HG03045 (cell line): ENCODE results near the gene PRTG.
"Not testable (repeated sequence)": the region's sequence is repeated elsewhere in the genome, so short reads cannot be mapped to it uniquely, and the experiment has no call there.

Source experiments
- ATAC-seq: cut with Tn5 transposase; IDR thresholded peaks from one replicate; pipeline ENCODE4 v1.9.1; 2021; ENCODE audit warnings: mild to moderate bottlenecking, moderate library complexity; ENCODE audit not compliant: unreplicated experiment

PRTG gene

DNA sequence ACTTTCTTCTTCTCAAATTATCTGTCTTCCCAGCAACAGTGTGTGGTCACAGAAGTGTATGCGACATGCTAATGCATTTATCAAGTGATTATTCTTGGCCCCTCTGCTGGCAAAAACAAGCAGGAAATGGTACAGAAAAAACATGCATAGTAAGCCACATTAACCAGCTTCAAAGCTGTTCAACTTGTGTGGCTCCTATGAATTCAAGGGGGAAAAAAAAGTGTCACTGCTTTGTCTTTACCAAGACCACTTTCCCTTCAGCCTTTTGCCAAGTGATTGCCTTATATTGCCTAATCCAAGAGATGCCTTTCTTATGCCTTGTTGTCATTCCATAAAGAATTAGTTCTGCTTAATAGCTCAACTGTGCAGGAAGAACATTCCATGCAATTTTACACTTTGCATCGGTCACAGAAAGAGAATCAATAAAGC lies 39.1 kb downstream of the PRTG start:
- no peak for ATAC-seq

- no peak for ATAC-seq
These were observed 42.1 kb downstream of the PRTG start for GRCh38 chr15:55700876-55701275.

DNA sequence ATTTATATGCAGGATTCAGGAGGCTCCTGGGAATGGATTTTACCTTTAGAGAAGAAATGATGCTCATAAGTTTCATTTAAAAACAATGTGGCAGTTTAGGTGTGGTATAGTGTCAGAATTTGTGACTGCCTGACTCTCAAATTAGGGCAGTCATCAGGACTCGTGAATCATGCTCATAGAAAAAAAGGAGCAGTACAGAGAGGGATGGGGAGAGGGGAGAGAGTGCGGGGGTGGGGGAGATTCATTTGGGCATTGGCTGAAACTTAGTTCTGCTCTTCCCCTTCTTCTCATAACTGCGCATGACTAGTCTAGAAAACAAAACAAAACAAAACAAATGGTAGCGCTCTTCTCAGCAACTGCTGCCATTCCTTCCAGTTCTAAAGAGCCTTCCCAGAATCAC lies 44.3 kb downstream of the PRTG start:
- ATAC-seq: no peak

DNA sequence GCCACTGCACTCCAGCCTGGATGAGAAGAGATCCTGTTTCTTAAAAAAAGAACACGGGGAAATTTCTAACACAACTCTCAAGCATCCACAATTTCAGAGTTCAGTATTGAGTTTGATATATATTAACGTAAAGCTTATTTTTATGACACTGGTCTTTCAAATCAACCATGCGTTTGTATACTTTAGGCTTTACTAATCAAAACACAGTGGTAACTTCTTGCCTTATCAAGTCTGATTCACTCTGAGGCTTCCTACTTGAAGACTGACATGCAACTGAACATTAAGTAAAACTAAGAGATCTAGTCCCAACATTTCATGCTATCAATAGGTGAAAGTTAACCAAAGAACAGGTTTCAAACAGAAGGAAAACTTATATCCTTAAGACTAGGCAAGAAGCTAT lies 46.7 kb downstream of the PRTG start:
- no peak for ATAC-seq

DNA sequence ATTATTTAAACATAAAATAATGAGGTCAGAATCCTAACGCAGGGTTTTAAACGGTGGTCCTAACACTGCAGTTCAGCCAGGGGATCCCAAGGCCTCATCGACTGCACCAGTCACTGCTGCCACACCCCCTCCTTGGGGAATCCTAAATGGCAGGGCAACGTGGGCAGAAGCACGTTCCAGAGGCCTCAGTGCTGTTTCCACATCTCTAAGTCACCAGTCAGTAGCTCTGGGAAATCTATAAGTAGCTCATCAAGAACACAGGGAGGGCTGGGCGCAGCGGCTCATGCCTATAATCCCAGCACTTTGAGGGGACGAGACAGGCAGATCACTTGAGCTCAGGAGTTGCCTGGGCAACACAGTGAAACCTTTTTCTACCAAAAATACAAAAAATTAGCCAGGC lies 47.5 kb downstream of the PRTG start:
- ATAC-seq: no peak

DNA sequence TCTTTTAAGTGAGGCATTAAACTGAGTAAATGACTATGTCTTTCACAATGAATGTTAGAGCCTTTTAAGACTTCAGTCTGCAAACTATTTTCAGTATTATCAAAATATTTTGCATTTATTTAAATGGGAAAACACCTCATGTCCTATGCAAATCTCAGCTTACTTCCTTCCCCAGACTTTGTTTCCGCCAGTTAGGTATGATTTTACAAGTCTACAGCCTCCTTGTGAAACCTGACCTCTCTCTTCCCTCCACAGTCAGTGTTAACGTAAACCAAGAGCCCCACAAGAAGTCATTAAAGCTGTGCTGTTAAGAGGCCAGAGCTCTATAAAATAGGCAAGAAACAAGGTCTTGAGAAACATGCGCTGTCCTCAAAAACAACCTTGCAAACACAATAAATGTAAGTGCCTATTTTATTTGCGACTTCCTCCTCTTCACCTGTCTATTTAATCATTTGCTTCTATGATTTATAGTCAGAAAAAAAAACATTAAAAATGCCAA lies 48.3 kb downstream of the PRTG start:
- ATAC-seq: peak; percentile 77

DNA sequence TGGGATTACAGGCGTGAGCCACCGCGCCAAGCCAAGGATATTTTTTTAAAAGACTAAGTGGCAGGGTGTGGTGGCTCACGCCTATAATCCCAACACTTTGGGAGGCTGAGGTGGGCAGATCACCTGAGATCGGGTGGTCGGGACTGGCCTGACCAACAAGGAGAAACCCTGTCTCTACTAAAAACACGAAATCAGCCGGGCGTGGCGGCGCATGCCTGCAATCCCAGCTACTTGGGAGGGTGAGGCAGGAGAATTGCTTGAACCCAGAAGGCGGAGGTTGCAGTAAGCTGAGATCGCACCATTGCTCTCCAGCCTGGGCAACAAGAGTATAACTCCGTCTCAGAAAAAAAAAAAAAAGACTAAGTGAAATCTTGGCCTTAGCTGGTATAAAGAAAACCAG lies 49.8 kb downstream of the PRTG start:
- not testable (repeated sequence) for ATAC-seq

DNA sequence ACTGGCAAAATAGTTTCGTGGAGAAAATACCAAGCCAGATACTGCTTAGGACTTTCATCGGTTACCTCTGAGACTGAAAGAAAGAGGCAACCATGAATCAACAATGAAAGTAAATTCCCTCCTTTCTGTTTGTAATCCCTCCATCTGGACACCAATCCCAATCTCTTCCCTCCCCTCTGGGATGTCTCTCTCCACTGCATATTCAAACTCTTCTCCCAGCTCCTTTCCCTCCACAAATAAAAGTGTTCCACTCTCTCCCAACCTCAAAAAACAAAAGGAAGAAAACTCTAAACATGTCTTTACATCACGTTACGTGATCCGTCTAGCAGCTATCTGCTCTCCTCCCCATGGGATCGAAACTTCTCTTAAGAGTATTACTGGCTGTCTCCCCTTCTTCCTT lies 55.2 kb downstream of the PRTG start:
- ATAC-seq: no peak

- peak; percentile 84 for ATAC-seq
These were observed 57.7 kb downstream of the PRTG start for GRCh38 chr15:55685286-55685685.

DNA sequence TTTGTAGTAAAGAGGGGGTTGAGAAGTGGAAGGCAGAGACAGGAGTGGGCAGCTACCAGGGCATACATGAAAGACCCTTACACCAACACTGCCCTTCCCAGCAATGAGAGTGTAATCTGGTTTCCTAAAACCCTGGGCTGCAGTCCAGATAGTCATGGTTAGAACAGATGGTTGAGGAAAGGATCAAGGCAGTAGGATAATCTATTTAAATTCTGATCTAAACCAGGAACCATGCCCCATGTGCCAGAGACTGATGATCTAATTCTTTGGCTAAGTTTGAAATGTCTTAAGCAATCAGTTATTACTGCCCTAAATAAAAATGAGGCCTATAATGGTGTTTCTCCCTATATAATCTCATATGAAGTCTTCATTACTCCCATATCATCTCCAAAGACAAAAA lies 59.6 kb downstream of the PRTG start:
- ATAC-seq: no peak

DNA sequence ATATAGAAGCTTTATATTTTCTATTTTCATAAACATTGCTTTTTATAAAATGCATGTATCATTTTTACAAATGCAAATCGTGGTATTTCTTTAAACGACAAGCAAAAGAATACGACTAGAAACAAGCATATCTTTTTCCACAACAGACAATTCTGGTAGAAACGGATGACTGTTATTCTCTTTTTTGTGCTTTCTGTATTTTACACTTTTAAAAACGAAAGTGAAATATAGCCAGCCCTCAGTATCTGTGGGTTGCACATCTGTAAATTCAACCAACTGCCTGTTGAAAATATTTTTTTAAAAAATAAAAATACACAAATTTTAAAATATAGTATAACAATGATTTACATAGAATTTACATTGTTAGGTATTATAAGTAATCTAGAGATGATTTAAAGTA lies 61.3 kb downstream of the PRTG start:
- no peak for ATAC-seq

DNA sequence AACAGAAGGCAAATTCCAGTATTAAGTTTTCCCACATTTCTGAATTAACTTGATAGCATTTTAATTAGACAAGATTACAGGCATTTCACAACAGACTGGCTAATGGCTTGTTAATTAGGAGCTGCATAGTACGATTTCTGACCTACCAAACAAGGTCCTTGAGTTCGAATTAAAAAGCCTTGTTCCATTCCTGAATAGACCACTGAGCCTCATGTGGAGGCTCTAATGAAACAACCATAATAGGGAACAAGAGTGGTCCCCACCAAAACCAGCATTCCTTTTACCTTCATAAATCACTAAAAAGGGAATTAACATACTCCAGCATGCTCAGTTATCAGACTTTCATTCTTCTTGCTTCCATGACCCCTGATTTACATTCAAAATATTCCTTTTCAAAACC lies 66.4 kb downstream of the PRTG start:
- ATAC-seq: no peak

DNA sequence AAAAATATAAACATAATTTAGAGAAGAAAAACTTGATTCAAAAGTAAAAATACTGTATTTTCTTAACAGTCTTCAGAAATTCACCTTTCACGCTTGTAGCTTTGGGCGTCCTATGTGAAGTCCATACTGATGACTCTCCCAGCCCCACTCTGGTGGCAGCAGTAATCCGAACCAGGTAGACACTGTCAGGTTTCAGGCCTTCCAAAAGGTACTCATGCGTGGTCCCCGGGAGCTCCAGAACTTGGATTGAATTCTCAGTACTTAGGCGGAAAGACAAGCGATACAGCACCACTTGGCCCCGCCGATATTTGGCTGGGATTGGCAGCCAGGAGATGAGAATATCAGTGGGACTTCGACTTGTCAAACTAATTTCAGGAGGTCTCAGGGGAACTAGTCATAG lies 69.7 kb downstream of the PRTG start:
- ATAC-seq: no peak

- ATAC-seq: no peak
These were observed 73.7 kb downstream of the PRTG start for GRCh38 chr15:55669270-55669669.

GRCh38 chr15:55665605-55666227 lies 77.2 kb downstream of the PRTG start:
- ATAC-seq: no peak

GRCh38 chr15:55661428-55661827 lies 81.5 kb downstream of the PRTG start:
- ATAC-seq: no peak

DNA sequence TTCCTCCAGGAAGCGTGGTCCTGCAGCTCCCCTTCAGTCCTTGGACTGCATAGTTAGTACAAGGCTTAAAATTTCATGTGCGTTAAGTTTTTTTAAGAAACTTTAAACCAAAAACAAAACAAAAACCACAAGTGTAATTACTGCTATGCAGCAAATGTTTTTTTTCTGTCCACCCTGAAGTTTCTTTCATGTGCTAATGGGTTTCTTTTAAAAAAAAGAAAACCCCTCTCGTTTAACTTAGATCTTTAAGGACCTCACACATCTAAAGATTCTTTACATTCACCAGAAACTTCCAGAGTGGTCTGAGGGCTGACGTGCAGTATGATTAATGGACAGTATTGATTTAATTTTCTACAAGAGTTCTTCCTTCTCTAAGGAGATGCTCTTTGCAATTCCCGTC lies 82.8 kb downstream of the PRTG start:
- no peak for ATAC-seq

GRCh38 chr15:55659481-55659880 lies 83.5 kb downstream of the PRTG start:
- ATAC-seq: no peak

DNA sequence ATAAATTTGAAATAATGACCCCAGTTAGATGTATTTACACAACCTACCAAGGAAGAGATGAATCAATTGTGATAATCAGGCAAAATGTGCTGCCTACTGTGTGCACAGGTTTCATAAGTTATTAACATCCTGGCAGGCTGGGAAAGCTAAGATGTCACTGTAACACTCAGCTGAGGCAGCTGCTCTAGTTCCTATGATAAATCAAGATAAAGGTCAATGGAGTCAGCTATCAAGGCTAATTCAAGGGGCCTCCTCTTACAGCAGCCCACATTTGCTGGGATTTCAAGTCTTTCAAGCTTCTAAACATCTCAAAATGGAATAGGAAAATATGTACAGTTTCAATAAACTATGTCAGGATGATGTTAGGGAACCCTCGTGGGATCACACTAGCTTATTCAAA lies 84.1 kb downstream of the PRTG start:
- no peak for ATAC-seq

GRCh38 chr15:55654561-55655031 lies 88.4 kb downstream of the PRTG start:
- ATAC-seq: no peak

- no peak for ATAC-seq
These were observed 90.0 kb downstream of the PRTG start for GRCh38 chr15:55652909-55653495.

- no peak for ATAC-seq
These were observed 90.6 kb downstream of the PRTG start for GRCh38 chr15:55652359-55652758.

DNA sequence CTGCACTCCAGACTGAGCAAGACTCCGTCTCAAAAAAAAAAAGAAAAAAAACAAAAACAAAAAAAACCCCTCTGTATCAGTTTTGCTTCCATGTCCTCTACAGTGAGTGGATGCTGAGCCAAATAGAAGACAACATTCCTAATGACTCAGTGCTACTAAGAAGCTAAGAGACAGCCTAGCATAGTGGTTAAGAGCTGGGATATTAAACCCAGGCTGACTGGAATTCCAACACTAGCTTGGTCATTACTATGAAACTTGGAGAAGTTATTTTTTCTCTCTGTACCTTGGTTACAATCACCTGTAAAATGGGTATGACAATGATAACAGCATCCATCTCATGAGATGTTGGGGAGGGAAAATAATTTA lies 93.9 kb downstream of the PRTG start:
- no peak for ATAC-seq
